B cell (primary cell): ENCODE measurements around the gene TFEC. TPM values are rescaled to one million over a fixed set of nuclear protein-coding genes. Genes with fewer than 3 reads are reported as not detected.

Experiments used
- ATAC-seq: fragments of 200-7000 bp; cut with Tn5 transposase; one replicate; pipeline ENCODE4 v1.10.0; 2021; ENCODE audit warnings: low read depth, mild to moderate bottlenecking, moderate number of reproducible peaks, moderate library complexity
- CTCF ChIA-PET: fragments of 350-600 bp; sonication (Branson Sonifier 250); formaldehyde crosslinking; loops from one replicate; lab custom pipeline; 2021; ENCODE audit warnings: antibody characterized with exemption, inconsistent platforms; lab: Charles Lee
- POLR2A ChIA-PET: fragments of 350-600 bp; sonication (Branson Sonifier 250); formaldehyde crosslinking; loops from one replicate; lab custom pipeline; 2021; ENCODE audit warnings: antibody characterized with exemption; lab: Charles Lee
- DNase-seq: peaks from one replicate; pipeline ENCODE4 v3.0.0; 2013
- H2AFZ ChIP-seq: 2 replicates; pipeline ENCODE4 v1.6.1; 2012; ENCODE audit warnings: mild to moderate bottlenecking, low read depth, low read length; ENCODE audit not compliant: insufficient read depth, poor library complexity, severe bottlenecking
- H3K27ac ChIP-seq, 2 donors: 1 replicate in 1 of 2; 2 replicates in 1 of 2; pipeline ENCODE4 v1.5.1; 2012 to 2013; ENCODE audit warnings: low read length in 2 of 2, mild to moderate bottlenecking in 2 of 2, moderate library complexity in 1 of 2
- H3K27me3 ChIP-seq, 4 experiments: fragments of 200-600 bp in 1 of 4; sonication (generic) in 1 of 4; replicated peaks in 1 of 4; 1 replicate in 2 of 4; 2 replicates in 2 of 4; pipeline versions ENCODE4 v1.6.1 to v1.7.0; 2013 to 2016; ENCODE audit warnings: low read length in 3 of 4, mild to moderate bottlenecking in 2 of 4, mixed read lengths in 1 of 4, moderate library complexity in 1 of 4; ENCODE audit not compliant: insufficient read depth in 4 of 4, control insufficient read depth in 3 of 4; ENCODE audit errors: control extremely low read depth in 1 of 4
- H3K36me3 ChIP-seq, 2 experiments: replicated peaks in 1 of 2; 1 replicate in 1 of 2; 2 replicates in 1 of 2; pipeline versions ENCODE4 v1.6.1 to v1.7.1; 2013; ENCODE audit warnings: low read length in 1 of 2; ENCODE audit not compliant: insufficient read depth in 2 of 2, control insufficient read depth in 1 of 2; ENCODE audit errors: control extremely low read depth in 1 of 2, extremely low read depth in 1 of 2
- H3K4me1 ChIP-seq, 2 donors: fragments of 200-600 bp in 1 of 2; sonication (generic) in 1 of 2; 1 replicate in 1 of 2; 2 replicates in 1 of 2; pipeline versions ENCODE4 v1.5.1 to v1.6.1; 2013 to 2017; ENCODE audit warnings: low read length in 2 of 2; ENCODE audit not compliant: control insufficient read depth in 2 of 2, insufficient read depth in 2 of 2
- H3K4me2 ChIP-seq: replicated peaks from 2 replicates; pipeline ENCODE3; 2012; ENCODE audit warnings: mild to moderate bottlenecking, low read depth, low read length; ENCODE audit not compliant: poor library complexity, severe bottlenecking
- H3K4me3 ChIP-seq, 5 experiments: fragments of 200-600 bp in 1 of 5; sonication (generic) in 1 of 5; 1 replicate in 3 of 5; 2 replicates in 2 of 5; pipeline versions ENCODE4 v1.5.1 to v1.7.0; 2011 to 2016; ENCODE audit warnings: low read length in 4 of 5, mild to moderate bottlenecking in 4 of 5, low read depth in 2 of 5, control low read depth in 1 of 5, moderate library complexity in 1 of 5; ENCODE audit not compliant: insufficient read depth in 1 of 5; ENCODE audit errors: control extremely low read depth in 1 of 5, extremely low read depth in 1 of 5
- H3K79me2 ChIP-seq: fragments of 200-600 bp; sonication (generic); one replicate; pipeline ENCODE4 v1.6.0; 2016; ENCODE audit warnings: low read length; ENCODE audit not compliant: control insufficient read depth, insufficient read depth
- H3K9ac ChIP-seq: fragments of 200-600 bp; sonication (generic); 2 replicates; pipeline ENCODE4 v1.6.1; 2017; ENCODE audit warnings: mild to moderate bottlenecking, low read length, moderate library complexity
- H3K9me3 ChIP-seq, 3 donors: one replicate each; pipeline versions ENCODE4 v1.6.1 to v1.7.1; 2013; ENCODE audit warnings: low read length in 2 of 3; ENCODE audit not compliant: control insufficient read depth in 2 of 3, insufficient read depth in 1 of 3; ENCODE audit errors: control extremely low read depth in 1 of 3
- H4K20me1 ChIP-seq: 2 replicates; pipeline ENCODE4 v1.6.0; 2012; ENCODE audit warnings: mild to moderate bottlenecking, low read length; ENCODE audit not compliant: insufficient read depth, control insufficient read depth, poor library complexity, severe bottlenecking
- H3K27ac Mint-ChIP-seq: one replicate; pipeline ENCODE4 v1.8.0; 2021; ENCODE audit warnings: mixed read lengths
- H3K27me3 Mint-ChIP-seq: one replicate; pipeline ENCODE4 v1.8.0; 2021; ENCODE audit warnings: mixed read lengths
- H3K4me1 Mint-ChIP-seq: one replicate; pipeline ENCODE4 v1.8.0; 2021; ENCODE audit warnings: mixed read lengths
- H3K4me3 Mint-ChIP-seq: one replicate; pipeline ENCODE4 v1.8.0; 2021; ENCODE audit warnings: mixed read lengths
- H3K9me3 Mint-ChIP-seq: one replicate; pipeline ENCODE4 v1.8.0; 2022; ENCODE audit warnings: mixed read lengths; ENCODE audit not compliant: insufficient read depth
- CTCF ChIP-seq: fragments of 200-600 bp; IDR thresholded peaks from one replicate; pipeline ENCODE4 v1.8.0; 2022; ENCODE audit warnings: antibody characterized with exemption, mild to moderate bottlenecking
- EZH2 ChIP-seq: IDR thresholded peaks from 2 replicates; pipeline ENCODE4 v1.6.1; 2012; ENCODE audit warnings: borderline replicate concordance, low read depth, mild to moderate bottlenecking, moderate library complexity, low read length; ENCODE audit not compliant: insufficient read depth, poor library complexity, severe bottlenecking
- WGBS: methylation state at CpG from one replicate; pipeline ENCODE4 v1.1.5; 2013; ENCODE audit warnings: missing lambda C conversion rate; ENCODE audit not compliant: insufficient coverage; 5-methylcytosine and 5-hydroxymethylcytosine counted together
- intact Hi-C: fragments of 100-400 bp; cut with micrococcal nuclease; formaldehyde crosslinking; loops from one replicate; pipeline ENCODE4 v1.10.0; 2022
- polyA plus RNA-seq: library from polyadenylated mRNA; depleted of rRNA; stranded (reverse); fragments of >200 nt; gene quantifications from 2 replicates; pipeline ENCODE4 v1.2.3, GENCODE V29; 2012
- total RNA-seq, 2 donors: library from RNA; stranded (reverse); fragments of 120-200 nt in 1 of 2; gene quantifications; 1 replicate in 1 of 2; 2 replicates in 1 of 2; pipeline versions ENCODE4 v1.2.3 to v1.2.4, GENCODE V29; 2013 to 2022

TFEC gene
- total and polyA plus RNA-seq, 2 donors (not counting 1 experiment from before 2014, with no cell fraction given) = 17.3 to 36.3 TPM

GRCh38 chr7:116071629-116072028, 41.1 kb upstream of the TFEC start:
- H3K79me2 ChIP-seq = no peaks in the 10 kb centered on the region
- Mint-ChIP-seq H3K4me3 (no peak overlapping the region), H3K9me3 (no peaks in the 10 kb centered on the region), H3K27ac (no peak overlapping the region), H3K4me1 (peaks cover 2% of the 10 kb centered on the region), H3K27me3 (no peaks in the 10 kb centered on the region)
- H3K27ac ChIP-seq = no peak overlapping the region
- no peaks in the 10 kb centered on the region for H3K36me3 ChIP-seq
- ATAC-seq (no peak), DNase-seq (no peak)
- TF ChIP-seq CTCF (no peak), EZH2 (no peak)
- no peak overlapping the region for H3K4me2 ChIP-seq
- H3K4me1 ChIP-seq = no peaks in the 10 kb centered on the region
- H2AFZ ChIP-seq = no peak overlapping the region
- no peaks in the 10 kb centered on the region for H3K27me3 ChIP-seq
- CTCF ChIA-PET = no interaction called here
- no peak overlapping the region for H3K4me3 ChIP-seq
- POLR2A ChIA-PET = no interaction called here
- H4K20me1 ChIP-seq = no peaks in the 10 kb centered on the region
- no peak overlapping the region for H3K9ac ChIP-seq
- intact Hi-C loops = no loop called here
- H3K9me3 ChIP-seq = no peaks in the 10 kb centered on the region

- Histone ChIP-seq H2AFZ (no peak overlapping the region), H3K9me3 (no peaks in the 10 kb centered on the region), H3K27me3 (no peaks in the 10 kb centered on the region), H3K27ac (no peak overlapping the region), H3K4me2 (no peak overlapping the region), H3K36me3 (no peaks in the 10 kb centered on the region), H3K4me1 (no peaks in the 10 kb centered on the region), H4K20me1 (no peaks in the 10 kb centered on the region), H3K79me2 (no peaks in the 10 kb centered on the region), H3K4me3 (no peak overlapping the region), H3K9ac (no peak overlapping the region)
- H3K4me1 Mint-ChIP-seq = no peaks in the 10 kb centered on the region
- ChIA-PET CTCF (no interaction called here), POLR2A (no interaction called here)
- no peak for DNase-seq
- no peaks in the 10 kb centered on the region for H3K27me3 Mint-ChIP-seq
- no peak overlapping the region for H3K27ac Mint-ChIP-seq
- H3K4me3 Mint-ChIP-seq = no peak overlapping the region
- no peaks in the 10 kb centered on the region for H3K9me3 Mint-ChIP-seq
- no peak for TF ChIP-seq CTCF
- no peak for TF ChIP-seq EZH2
- no CpG with 5 or more reads among the region's 1 CpG for WGBS
- ATAC-seq = no peak
- intact Hi-C loops = no loop called here
These were observed 33.6 kb upstream of the TFEC start for GRCh38 chr7:116064179-116064578.
